ENCODE measurements around the gene SERINC2. TPM values are rescaled to one million over a fixed set of nuclear protein-coding genes. Genes with fewer than 3 reads are reported as not detected.
"Not testable (repeated sequence)": the region's sequence is repeated elsewhere in the genome, so short reads cannot be mapped to it uniquely, and the experiment has no call there.

SERINC2 gene
- total RNA-seq, 1 experiment from 2014 or later = 4.1 TPM

- no peak for DNase-seq (ENCODE audit: low read depth)
Measured at GRCh38 chr1:31383967-31384366, 29.0 kb upstream of the SERINC2 start.

- not testable (repeated sequence) for DNase-seq (ENCODE audit: low read depth)
Measured at GRCh38 chr1:31386576-31387243, 26.3 kb upstream of the SERINC2 start.

- no peak for DNase-seq (ENCODE audit: low read depth)
Measured at GRCh38 chr1:31387612-31388011, 25.4 kb upstream of the SERINC2 start.

DNA sequence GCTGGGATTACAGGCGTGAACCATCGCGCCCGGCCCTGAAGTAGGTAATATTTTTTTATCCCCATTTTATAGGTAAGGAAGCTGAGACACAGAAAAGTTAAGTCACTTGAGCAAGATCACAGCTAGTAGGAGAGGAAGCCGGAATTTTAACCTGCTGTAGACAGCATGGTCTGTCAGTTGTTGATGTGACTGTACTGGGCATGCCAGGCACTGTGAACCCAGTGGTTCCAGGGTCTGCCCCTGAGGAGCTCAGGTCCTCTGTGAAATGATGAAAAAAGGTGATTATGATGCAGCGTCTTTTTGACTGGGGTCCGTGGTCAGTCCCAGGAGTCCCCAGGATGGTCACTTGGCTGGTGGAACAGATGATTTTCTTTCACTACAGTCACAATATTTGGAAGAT lies 23.4 kb upstream of the SERINC2 start:
- no peak for DNase-seq (ENCODE audit: low read depth)

DNA sequence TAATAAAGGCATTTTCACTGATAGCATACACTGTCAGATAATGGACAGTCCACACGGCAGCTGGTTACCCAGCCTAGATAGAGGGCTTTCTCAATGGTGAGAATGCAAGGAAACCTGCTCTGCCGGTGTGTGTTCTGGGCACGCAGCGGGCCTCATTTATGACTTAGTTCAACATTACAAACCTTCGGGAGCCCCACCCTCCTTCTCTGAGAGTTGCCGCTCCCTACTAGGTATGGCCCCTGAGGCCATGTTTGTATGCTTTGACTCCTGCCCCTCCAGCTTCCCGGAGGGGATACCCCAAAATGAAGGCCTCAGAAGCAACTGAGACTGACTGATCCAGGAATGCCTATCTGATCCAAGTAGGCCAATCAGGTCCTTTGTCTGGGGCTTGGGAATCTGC lies 22.9 kb upstream of the SERINC2 start:
- no peak for DNase-seq (ENCODE audit: low read depth)

DNA sequence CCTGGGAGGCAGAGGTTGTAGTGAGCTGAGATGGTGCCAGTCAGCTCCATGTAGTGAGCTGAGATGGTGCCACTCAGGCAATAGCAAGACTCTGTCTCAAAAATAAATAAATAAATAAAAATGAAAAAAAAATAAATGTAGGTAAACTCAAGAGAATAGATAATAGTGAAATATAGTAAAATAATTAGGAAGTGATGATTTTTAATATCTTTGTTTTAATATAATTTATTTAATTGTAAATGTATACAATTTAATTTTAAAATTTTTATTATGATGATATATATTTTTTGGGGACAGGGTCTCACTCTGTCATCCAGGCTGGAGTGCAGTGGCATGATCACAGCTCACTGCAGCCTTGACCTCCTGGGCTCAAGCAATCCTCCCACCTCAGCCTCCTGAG lies 19.6 kb upstream of the SERINC2 start:
- DNase-seq (ENCODE audit: low read depth) = no peak

DNA sequence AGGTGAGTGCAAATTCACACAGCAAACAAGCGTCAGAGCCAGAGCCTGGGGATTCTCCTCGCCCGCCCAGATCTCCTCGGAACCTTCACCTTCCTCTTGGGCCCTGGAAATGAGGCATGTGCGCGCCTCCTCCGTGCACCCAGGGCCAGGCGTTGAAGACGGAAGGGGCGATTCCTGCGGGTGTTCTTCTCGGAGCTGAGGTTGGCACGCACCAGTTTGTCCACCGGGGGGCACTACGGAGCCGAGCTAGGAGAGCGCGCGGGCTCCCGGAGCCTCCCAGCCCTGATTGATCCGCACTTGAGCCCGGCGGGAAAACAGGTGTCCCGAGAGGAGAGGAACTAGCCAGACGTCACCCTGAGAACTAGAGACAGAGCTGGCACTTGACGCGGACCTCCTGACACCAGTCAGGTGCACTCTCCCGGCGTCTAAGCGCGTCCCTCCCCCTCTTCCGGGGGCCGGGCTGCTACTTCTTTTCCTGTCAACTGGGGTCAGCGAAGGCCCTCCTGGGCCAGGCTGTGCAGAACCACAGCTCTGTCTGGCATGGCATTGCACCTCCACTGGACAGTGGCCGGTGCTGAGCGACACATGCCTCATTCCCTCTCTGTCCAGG lies 18.3 kb upstream of the SERINC2 start:
- DNase-seq (ENCODE audit: low read depth) = peak; percentile 88

GRCh38 chr1:31396633-31397351 lies 16.2 kb upstream of the SERINC2 start:
- peak; percentile 53 for DNase-seq (ENCODE audit: low read depth)

DNA sequence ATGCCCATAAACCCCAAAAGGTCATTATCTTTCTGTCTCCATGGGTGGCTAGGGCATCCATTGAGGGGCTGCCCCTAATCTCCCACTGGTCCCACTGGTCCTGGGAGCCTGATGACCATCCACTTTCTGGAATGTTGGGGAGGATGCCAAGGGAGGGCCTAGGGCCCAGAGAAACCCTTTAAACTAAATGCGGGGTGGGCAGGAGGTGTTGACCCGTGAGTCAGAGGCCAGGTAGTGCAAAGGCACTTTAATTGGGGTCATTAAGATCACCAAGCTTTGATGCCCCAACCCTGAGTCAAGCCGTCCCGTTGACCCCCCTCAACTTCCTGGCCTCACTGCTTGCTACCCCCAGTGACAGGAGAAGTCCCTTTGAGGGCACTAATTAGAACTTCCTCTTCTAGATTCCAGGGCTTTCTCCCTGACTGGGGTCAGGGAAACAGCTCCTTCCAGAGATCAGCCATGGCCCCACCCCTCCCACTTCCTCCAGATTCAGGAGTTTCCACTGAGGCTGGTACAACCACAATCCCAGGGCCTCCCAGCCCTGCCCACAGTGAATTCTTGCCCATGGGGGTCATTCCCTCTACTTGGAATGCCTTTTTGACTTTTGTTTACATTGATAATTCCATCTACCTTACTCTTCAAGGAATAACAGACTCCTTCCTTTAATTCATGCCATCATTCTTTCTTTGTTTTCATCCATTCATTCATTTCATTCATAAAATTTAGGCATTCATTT lies 15.5 kb upstream of the SERINC2 start:
- no peak for DNase-seq (ENCODE audit: low read depth)

DNA sequence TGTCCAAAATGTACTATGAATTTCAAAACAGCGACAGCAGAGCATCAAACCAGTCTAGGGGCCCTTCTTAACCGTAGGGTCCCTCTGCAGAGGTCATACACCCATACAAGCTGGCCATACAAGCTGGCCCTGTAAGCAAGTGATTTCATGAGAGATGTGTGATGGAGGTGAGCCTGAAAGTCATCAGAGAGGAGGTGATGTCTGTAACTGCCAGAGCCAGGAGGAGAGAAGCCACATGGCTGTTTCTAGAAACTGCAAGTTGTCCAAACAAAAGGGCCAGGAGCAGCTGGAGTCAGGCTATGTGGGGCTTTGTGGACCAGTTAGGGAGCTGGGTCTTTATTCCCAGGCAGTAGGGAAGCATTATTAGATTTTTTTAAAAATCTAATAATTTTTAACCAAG lies 14.8 kb upstream of the SERINC2 start:
- DNase-seq (ENCODE audit: low read depth) = no peak

DNA sequence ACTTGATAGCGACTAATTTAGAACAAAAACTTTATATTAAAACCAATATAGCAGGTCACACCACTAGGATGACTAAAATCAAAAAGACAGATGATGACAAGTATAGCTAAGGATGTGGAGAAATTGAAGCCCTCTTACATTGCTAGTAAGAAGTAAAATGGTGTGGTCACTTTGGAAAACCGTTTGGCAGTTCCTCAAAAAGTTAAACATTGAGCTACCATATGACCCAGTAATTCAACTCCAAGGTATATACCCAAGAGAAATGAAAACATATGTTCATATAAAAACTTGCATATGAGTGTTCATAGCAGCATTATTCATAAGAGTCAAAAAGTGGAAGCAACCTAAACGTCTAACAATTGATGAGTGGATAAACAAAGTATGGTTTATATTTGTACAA lies 13.0 kb upstream of the SERINC2 start:
- DNase-seq (ENCODE audit: low read depth) = no peak

GRCh38 chr1:31400393-31400792 lies 12.6 kb upstream of the SERINC2 start:
- DNase-seq (ENCODE audit: low read depth) = no peak

DNA sequence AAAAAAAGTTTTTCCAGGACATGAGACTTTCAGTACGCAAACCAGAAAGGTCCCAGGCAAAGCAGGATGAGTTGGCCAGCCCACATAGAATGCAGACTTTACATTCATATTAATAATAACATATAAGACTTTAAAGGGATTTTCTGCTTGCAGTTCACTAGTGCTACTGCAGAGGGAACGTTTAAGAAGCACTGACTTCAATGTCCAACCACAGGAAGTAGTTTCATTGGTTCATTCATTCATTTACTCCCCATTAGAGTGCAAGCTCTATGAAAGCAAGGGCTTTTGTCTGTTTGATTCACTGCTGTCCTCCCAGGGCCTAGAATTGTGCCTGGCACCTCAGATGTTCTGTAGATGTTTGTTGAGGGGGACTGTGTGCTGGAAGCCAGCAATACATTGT lies 11.8 kb upstream of the SERINC2 start:
- no peak for DNase-seq (ENCODE audit: low read depth)

DNA sequence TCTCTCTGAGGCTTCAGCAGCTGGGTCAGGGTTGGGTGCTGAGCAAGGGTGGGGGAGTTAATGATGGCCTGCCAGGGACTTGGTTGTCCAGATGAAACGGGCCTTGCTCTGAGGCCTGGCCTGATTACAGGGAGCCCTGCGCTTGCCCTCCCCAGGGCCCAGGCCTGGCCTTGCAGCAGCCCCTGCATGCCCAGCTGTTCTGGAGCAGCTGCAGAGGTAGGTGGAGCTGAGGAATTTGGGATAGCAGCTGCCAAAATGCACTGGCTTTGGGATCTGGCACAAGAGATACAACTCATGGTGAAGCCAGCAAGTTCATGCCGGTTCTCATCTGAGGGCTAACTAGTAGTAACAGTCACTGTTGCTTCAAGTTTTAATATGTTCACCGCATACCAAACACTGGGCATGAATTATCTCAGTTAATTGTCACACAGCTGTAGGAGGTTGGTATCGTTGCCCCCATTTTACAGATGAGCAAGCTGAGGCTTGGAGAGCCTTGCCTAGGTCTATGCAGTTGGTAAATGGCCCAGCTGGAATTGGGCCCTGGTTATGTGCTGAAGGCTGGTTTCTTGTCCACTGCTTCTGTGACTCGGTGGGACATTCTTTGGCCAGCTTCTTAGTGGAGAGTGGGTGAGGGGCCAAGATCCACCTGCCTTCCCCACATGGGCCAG lies 7.3 kb upstream of the SERINC2 start:
- no peak for DNase-seq (ENCODE audit: low read depth)

DNA sequence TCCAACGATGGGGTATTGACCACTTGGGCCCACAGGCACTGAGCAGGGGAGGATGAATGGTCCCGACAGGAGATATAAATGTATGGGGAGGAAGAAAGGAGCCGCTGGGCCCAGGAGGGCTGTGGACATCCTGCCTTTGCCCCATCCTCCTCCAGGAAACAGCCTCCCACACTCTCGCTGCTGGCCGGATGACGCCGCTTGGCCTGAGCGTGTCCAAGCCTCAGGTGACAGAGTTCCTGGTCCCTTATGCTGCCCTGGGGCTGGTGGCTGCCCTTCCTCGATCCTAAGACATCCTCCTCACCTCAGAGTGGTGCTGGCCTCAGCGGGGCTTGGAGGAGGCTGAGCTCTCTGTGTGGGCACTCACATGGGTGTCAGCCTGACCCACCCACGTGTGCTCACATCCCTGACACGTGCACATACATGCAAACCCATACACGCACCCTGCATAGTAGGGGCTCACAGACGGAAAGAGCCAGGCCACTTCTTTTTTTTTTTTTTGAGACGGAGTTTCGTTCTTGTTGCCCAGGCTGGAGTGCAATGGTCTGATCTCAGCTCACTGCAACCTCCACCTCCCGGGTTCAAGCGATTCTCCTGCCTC lies 5.9 kb upstream of the SERINC2 start:
- DNase-seq (ENCODE audit: low read depth) = no peak

DNA sequence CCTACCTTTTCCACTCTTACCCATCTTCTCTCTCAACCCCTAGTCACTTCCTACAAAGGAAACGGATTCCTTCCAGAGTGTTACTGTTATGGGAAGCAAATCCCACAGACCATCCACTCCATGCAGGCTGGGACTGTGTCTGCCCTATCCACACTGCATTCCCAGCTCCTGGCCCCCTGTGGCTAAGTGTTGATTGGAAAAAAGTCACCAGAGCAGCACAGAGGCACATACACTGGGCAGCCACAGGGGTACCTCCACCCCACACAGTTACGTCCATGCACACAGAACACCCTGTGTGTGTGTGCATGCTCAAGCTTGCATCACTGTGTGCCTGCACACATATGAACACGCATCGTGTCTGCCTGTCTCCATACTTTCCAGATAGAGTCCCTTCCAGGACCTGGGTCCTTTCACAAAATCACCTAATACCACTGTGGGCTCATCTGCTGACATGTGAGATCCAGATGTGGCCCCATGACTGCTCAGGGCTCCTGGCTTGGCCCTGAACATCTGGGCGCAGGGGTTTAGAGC lies 4.2 kb upstream of the SERINC2 start:
- no peak for DNase-seq (ENCODE audit: low read depth)

GRCh38 chr1:31409946-31410858 lies 2.8 kb upstream of the SERINC2 start:
- DNase-seq (ENCODE audit: low read depth) = no peak

- DNase-seq (ENCODE audit: low read depth) = no peak
Measured at GRCh38 chr1:31410871-31411270, 2.1 kb upstream of the SERINC2 start.

GRCh38 chr1:31412205-31412604 lies 808 bp upstream of the SERINC2 start:
- DNase-seq (ENCODE audit: low read depth) = no peak

DNA sequence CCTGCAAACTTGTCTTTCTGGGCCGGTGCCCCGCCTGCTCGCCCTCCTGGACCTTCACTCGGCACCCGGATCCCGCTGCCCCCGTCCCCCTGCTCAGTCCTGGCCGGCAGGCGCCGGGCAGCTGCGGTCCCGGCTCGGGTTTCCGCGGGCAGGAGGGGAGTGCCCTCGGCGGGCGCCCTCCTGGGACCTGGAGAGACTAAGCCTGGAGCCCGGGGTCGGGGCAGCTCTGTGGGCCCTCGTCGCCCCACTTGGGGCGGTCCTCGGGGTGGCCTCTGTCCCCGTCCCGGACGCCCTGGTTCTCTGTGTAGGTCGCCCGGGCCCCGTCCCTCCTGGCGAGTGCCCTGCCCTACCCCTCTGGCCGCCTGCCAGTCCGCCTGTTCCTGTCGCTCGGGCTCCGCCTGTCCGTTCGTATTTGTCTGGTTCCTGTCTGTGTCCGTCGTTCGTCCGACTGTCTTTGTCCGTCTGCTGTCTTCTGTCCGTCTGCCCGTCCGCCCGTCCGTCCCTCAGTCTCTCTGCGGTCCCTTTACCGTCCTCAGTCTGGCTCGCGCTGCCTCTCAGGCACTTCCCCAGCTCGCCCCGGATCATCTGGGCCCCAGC lies 490 bp downstream of the SERINC2 start:
- peak; percentile 75 for DNase-seq (ENCODE audit: low read depth)
